Upper lobe of left lung (tissue), 4 donors: ENCODE data around the gene UGT1A1.

Experiments
- CTCF ChIP-seq, 6 experiments: fragments of 450-650 bp in 4 of 6; fragments of 200-600 bp in 2 of 6; sonication (generic) in 2 of 6; IDR thresholded peaks; one replicate each; pipeline ENCODE4 v1.5.1; 2016 to 2019; ENCODE audit warnings: antibody characterized with exemption in 6 of 6
- EP300 ChIP-seq, 4 donors: sonication (generic); formaldehyde crosslinking; IDR thresholded peaks; one replicate each; pipeline ENCODE4 v1.5.1; 2017; ENCODE audit warnings: antibody characterized with exemption in 4 of 4, control low read depth in 2 of 4
- POLR2A ChIP-seq, 4 donors: fragments of 450-650 bp; IDR thresholded peaks; one replicate each; pipeline ENCODE4 v1.5.1; 2016 to 2017; ENCODE audit warnings: antibody characterized with exemption in 4 of 4, mild to moderate bottlenecking in 2 of 4
- POLR2AphosphoS5 ChIP-seq, 2 donors: sonication (generic); formaldehyde crosslinking; IDR thresholded peaks; one replicate each; pipeline ENCODE4 v1.5.1; 2017; ENCODE audit warnings: antibody characterized with exemption in 2 of 2

- no peak for TF ChIP-seq CTCF (IDR thresholded peaks at IDR 0.05)
- TF ChIP-seq POLR2A (IDR thresholded peaks at IDR 0.05): no peak
- TF ChIP-seq POLR2AphosphoS5 (IDR thresholded peaks at IDR 0.05): no peak
- TF ChIP-seq EP300 (IDR thresholded peaks at IDR 0.05): no peak
These were observed 5.0 kb upstream of the UGT1A1 start for GRCh38 chr2:233754872-233755611.
